ENCODE measurements around the gene NOTCH2. TPM values are rescaled to one million over a fixed set of nuclear protein-coding genes. Genes with fewer than 3 reads are reported as not detected.
"Not testable (repeated sequence)": the region's sequence is repeated elsewhere in the genome, so short reads cannot be mapped to it uniquely, and the experiment has no call there.

NOTCH2 gene
- total RNA-seq, 1 experiment from 2014 or later = 62.9 TPM

- H3K27ac ChIP-seq (ENCODE audit: low read depth, low read length); H3K9me2 ChIP-seq (ENCODE audit: insufficient read depth); H3K36me3 ChIP-seq (ENCODE audit: control insufficient read depth in 1 of 2, insufficient read depth in 2 of 2, low read length in 2 of 2); CTCF ChIA-PET; H3K9me3 ChIP-seq (ENCODE audit: control insufficient read depth in 1 of 2, insufficient read depth in 1 of 2, low read depth in 1 of 2, low read length in 2 of 2); H2AFZ ChIP-seq (ENCODE audit: low read depth, low read length, poor library complexity, severe bottlenecking); H3K4me3 ChIP-seq (replicated peaks in 1 of 2; ENCODE audit: low read depth in 1 of 2, low read length in 2 of 2); RAD21 ChIA-PET (ENCODE audit: low non-redundant PET in 1 of 2, low total read pairs in 2 of 2, uncharacterized antibody in 2 of 2, unreplicated experiment in 2 of 2); H3K4me1 ChIP-seq (ENCODE audit: control insufficient read depth in 1 of 2, insufficient read depth in 2 of 2, low read length in 2 of 2); H3K79me2 ChIP-seq (ENCODE audit: insufficient read depth, low read length); H3K9ac ChIP-seq (ENCODE audit: low read length); H3K27me3 ChIP-seq (ENCODE audit: insufficient read depth, low read length); ATAC-seq; H3K4me2 ChIP-seq (ENCODE audit: low read length); H4K20me1 ChIP-seq (ENCODE audit: insufficient read depth); DNase-seq (ENCODE audit: low read depth, low spot score); intact Hi-C loops (cut with micrococcal nuclease); POLR2A ChIA-PET; BruUV-seq (replicated peaks): not testable (repeated sequence)
These were observed 61.6 kb downstream of the NOTCH2 start for GRCh38 chr1:120007850-120008249.

- DNase-seq (ENCODE audit: low read depth, low spot score); H3K4me2 ChIP-seq (ENCODE audit: low read length); POLR2A ChIA-PET; RAD21 ChIA-PET (ENCODE audit: low non-redundant PET in 1 of 2, low total read pairs in 2 of 2, uncharacterized antibody in 2 of 2, unreplicated experiment in 2 of 2); BruUV-seq (replicated peaks); H3K4me1 ChIP-seq (ENCODE audit: control insufficient read depth in 1 of 2, insufficient read depth in 2 of 2, low read length in 2 of 2); H3K27ac ChIP-seq (ENCODE audit: low read depth, low read length); H3K36me3 ChIP-seq (ENCODE audit: control insufficient read depth in 1 of 2, insufficient read depth in 2 of 2, low read length in 2 of 2); H3K79me2 ChIP-seq (ENCODE audit: insufficient read depth, low read length); H3K9me3 ChIP-seq (ENCODE audit: control insufficient read depth in 1 of 2, insufficient read depth in 1 of 2, low read depth in 1 of 2, low read length in 2 of 2); H4K20me1 ChIP-seq (ENCODE audit: insufficient read depth); H3K27me3 ChIP-seq (ENCODE audit: insufficient read depth, low read length); H3K4me3 ChIP-seq (replicated peaks in 1 of 2; ENCODE audit: low read depth in 1 of 2, low read length in 2 of 2); ATAC-seq; H3K9ac ChIP-seq (ENCODE audit: low read length); intact Hi-C loops (cut with micrococcal nuclease); CTCF ChIA-PET; H3K9me2 ChIP-seq (ENCODE audit: insufficient read depth); H2AFZ ChIP-seq (ENCODE audit: low read depth, low read length, poor library complexity, severe bottlenecking): not testable (repeated sequence)
These were observed 68.4 kb downstream of the NOTCH2 start for GRCh38 chr1:120001035-120001434.

- CTCF ChIA-PET; H3K9ac ChIP-seq (ENCODE audit: low read length); BruUV-seq (replicated peaks); POLR2A ChIA-PET; DNase-seq (ENCODE audit: low read depth, low spot score); ATAC-seq; H3K9me2 ChIP-seq (ENCODE audit: insufficient read depth); H3K9me3 ChIP-seq (ENCODE audit: control insufficient read depth in 1 of 2, insufficient read depth in 1 of 2, low read depth in 1 of 2, low read length in 2 of 2); H3K4me3 ChIP-seq (replicated peaks in 1 of 2; ENCODE audit: low read depth in 1 of 2, low read length in 2 of 2); H3K79me2 ChIP-seq (ENCODE audit: insufficient read depth, low read length); H3K27me3 ChIP-seq (ENCODE audit: insufficient read depth, low read length); intact Hi-C loops (cut with micrococcal nuclease); RAD21 ChIA-PET (ENCODE audit: low non-redundant PET in 1 of 2, low total read pairs in 2 of 2, uncharacterized antibody in 2 of 2, unreplicated experiment in 2 of 2); H3K4me2 ChIP-seq (ENCODE audit: low read length); H3K36me3 ChIP-seq (ENCODE audit: control insufficient read depth in 1 of 2, insufficient read depth in 2 of 2, low read length in 2 of 2); H3K4me1 ChIP-seq (ENCODE audit: control insufficient read depth in 1 of 2, insufficient read depth in 2 of 2, low read length in 2 of 2); H4K20me1 ChIP-seq (ENCODE audit: insufficient read depth); H3K27ac ChIP-seq (ENCODE audit: low read depth, low read length); H2AFZ ChIP-seq (ENCODE audit: low read depth, low read length, poor library complexity, severe bottlenecking): not testable (repeated sequence)
These were observed 72.6 kb downstream of the NOTCH2 start for GRCh38 chr1:119996731-119997312.

GRCh38 chr1:119995975-119996374 lies 73.5 kb downstream of the NOTCH2 start:
- H3K4me3 ChIP-seq (replicated peaks in 1 of 2; ENCODE audit: low read depth in 1 of 2, low read length in 2 of 2); BruUV-seq (replicated peaks); CTCF ChIA-PET; ATAC-seq; H3K9me3 ChIP-seq (ENCODE audit: control insufficient read depth in 1 of 2, insufficient read depth in 1 of 2, low read depth in 1 of 2, low read length in 2 of 2); RAD21 ChIA-PET (ENCODE audit: low non-redundant PET in 1 of 2, low total read pairs in 2 of 2, uncharacterized antibody in 2 of 2, unreplicated experiment in 2 of 2); DNase-seq (ENCODE audit: low read depth, low spot score); H3K9ac ChIP-seq (ENCODE audit: low read length); H3K27me3 ChIP-seq (ENCODE audit: insufficient read depth, low read length); H2AFZ ChIP-seq (ENCODE audit: low read depth, low read length, poor library complexity, severe bottlenecking); H3K4me1 ChIP-seq (ENCODE audit: control insufficient read depth in 1 of 2, insufficient read depth in 2 of 2, low read length in 2 of 2); H3K4me2 ChIP-seq (ENCODE audit: low read length); POLR2A ChIA-PET; H3K36me3 ChIP-seq (ENCODE audit: control insufficient read depth in 1 of 2, insufficient read depth in 2 of 2, low read length in 2 of 2); H3K9me2 ChIP-seq (ENCODE audit: insufficient read depth); intact Hi-C loops (cut with micrococcal nuclease); H3K79me2 ChIP-seq (ENCODE audit: insufficient read depth, low read length); H3K27ac ChIP-seq (ENCODE audit: low read depth, low read length); H4K20me1 ChIP-seq (ENCODE audit: insufficient read depth): not testable (repeated sequence)

Measured in HCT116 (cell line).